22Rv1 (cell line): Measurements from ENCODE around the gene DNAJC8.
A peak's percentile ranks its signal among the peaks of the same experiment; 100 is the strongest.

Experiments used
- H3K27ac ChIP-seq: fragments of 450-650 bp; 2 replicates; pipeline ENCODE4 v1.5.1; 2017
- ZFX ChIP-seq: fragments of 450-650 bp; IDR thresholded peaks from 2 replicates; pipeline ENCODE4 v1.6.1; 2017; ENCODE audit warnings: antibody characterized with exemption, borderline replicate concordance
- TF ChIP-seq, protein P1 (sequence below): fragments of 450-650 bp; IDR thresholded peaks from 2 replicates; pipeline ENCODE4 v1.5.1; 2017; ENCODE audit warnings: mild to moderate bottlenecking

The DNAJC8 gene

DNA sequence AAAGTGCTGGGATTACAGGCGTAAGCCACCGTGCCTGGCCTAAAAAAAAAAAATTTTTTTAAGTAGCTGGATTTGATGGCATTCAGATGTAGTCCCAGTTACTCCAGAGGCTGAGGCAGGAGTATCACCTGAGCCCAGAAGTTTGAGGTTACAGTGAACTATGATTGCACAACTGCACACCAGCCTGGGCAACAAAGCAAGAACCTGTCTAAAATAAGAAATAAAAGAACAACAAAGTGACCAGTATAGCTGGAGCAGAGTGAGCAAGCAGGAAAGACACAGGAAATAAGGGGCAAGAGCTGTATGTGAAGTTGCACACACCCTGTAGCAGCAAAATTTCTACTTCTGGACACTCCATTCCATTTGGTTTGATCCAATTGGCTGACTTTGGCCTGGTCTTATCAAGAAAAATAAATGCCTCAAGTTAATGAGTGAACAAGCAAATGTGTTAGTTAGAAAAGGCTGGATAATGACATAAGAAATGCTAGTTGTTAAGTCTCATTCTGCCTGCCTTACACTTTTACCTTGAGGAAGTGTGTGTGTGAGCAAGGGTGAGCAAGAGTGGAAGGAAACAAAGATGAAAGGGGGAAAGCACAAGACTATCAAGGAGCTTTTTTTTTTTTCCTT, 11.0 kb upstream of the DNAJC8 start:
- TF ChIP-seq ZFX = no peak
- TF ChIP-seq, protein P1, sequence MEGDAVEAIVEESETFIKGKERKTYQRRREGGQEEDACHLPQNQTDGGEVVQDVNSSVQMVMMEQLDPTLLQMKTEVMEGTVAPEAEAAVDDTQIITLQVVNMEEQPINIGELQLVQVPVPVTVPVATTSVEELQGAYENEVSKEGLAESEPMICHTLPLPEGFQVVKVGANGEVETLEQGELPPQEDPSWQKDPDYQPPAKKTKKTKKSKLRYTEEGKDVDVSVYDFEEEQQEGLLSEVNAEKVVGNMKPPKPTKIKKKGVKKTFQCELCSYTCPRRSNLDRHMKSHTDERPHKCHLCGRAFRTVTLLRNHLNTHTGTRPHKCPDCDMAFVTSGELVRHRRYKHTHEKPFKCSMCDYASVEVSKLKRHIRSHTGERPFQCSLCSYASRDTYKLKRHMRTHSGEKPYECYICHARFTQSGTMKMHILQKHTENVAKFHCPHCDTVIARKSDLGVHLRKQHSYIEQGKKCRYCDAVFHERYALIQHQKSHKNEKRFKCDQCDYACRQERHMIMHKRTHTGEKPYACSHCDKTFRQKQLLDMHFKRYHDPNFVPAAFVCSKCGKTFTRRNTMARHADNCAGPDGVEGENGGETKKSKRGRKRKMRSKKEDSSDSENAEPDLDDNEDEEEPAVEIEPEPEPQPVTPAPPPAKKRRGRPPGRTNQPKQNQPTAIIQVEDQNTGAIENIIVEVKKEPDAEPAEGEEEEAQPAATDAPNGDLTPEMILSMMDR = no peak
- H3K27ac ChIP-seq = no peak overlapping the region

DNA sequence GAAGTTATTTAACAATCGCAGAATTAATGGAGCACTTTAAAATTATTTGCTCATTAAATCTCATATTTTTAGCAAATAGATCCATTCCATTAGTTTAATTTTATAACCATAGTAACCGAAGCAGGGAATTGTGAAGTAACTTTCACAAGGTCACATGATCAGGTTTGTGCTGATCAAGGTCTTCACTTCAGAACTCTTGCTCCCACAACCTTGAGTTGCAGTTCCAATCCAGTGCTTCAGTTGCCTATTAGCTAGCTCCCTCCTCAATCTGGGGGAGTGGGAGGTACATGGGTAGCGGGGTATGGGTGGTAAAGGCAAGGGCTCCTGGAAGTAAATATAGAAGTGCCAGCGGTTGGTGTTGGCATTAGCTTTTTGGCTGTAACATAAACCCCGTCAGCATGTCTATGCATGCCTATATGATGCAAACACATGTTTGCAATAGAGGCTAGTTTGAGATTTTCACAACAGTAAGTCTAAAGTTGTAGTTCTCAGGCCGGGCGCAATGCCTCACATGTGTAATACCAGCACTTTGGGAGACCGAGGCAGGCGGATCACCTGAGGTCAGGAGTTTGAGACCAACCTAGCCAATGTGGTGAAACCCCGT, 8.9 kb upstream of the DNAJC8 start:
- no peak overlapping the region for H3K27ac ChIP-seq
- TF ChIP-seq, protein P1 = no peak
- TF ChIP-seq ZFX = no peak

DNA sequence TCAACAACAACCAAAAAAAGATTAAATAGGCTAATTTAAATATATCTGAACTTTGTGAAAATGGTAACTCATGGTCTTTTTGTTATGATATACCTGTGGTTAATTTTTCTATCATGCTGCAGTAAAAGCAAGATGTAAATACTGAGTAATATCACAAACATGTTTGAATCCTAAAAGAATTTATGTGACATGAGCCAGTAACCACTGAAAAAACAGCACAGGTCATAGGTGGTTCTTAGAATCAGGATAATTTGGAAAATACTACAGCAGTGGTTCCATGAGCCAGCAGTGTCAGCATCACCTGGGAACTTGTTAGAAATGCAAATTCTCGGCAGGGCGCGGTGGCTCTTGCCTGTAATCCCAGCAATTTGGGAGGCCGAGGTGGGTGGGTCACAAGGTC, 7.2 kb upstream of the DNAJC8 start:
- TF ChIP-seq ZFX = no peak
- TF ChIP-seq, protein P1 = no peak

DNA sequence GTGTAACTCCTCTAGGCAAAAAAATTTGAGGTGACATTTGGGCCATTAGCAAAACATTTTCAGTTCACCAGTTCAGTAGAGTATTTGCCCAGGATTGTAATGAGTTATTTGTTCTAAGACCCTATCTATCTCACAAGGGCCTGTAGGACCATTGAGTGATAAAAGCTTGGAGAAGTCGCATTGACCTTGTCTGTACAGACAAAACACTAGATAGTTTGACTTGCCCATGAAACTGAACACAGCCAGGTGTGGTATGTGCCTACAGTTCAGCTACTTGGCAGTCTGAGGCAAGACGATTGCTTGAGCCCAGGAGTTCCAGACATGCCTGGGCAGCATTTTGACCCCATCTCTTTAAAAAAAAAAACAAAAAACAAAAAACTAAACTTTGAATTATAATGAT, 6.2 kb upstream of the DNAJC8 start:
- peak overlapping the region; percentile 87; the same call in 1 of the 2 replicates for H3K27ac ChIP-seq

More for the DNA sequence above, 7.2 kb upstream of the DNAJC8 start:
- 0 out of 2 replicates have a peak overlapping the region, but pooled peaks have one; percentile 87 for H3K27ac ChIP-seq

DNA sequence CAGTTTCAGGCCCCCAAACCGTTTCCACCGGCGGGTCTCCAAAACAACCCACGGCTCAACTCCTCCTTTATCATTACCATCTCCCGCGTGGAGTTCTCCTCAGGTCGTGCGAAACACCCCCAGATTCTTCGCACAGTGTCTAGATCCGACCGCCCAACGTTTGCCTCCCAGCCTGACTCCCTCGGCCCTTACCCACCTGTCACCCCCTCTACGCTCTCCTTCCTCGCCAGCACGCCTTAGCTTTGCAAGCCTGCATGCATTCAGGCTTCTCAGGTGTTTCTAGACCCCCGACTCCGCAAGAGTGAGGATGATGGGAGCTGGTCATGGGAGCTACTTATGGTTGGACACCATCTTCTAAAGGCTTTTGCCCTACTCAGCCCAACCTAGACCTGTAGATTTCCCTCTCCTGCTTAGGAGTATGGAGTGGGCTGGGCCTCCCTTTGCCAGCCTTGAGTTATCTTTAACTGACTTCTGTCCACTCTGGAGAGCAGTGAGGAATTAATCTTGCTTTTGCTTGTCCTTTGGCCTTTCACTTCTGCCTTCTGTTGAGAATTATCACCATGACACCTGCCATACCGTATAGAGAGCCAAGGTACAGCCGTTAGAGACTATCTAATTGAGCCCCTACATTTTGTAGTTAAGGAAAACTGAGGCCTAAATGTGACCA, 4.0 kb upstream of the DNAJC8 start:
- TF ChIP-seq, protein P1 = no peak
- no peak for TF ChIP-seq ZFX
- peak overlapping the region; percentile 87 for H3K27ac ChIP-seq

More for the DNA sequence above, 6.2 kb upstream of the DNAJC8 start:
- TF ChIP-seq, protein P1 = no peak
- no peak for TF ChIP-seq ZFX

DNA sequence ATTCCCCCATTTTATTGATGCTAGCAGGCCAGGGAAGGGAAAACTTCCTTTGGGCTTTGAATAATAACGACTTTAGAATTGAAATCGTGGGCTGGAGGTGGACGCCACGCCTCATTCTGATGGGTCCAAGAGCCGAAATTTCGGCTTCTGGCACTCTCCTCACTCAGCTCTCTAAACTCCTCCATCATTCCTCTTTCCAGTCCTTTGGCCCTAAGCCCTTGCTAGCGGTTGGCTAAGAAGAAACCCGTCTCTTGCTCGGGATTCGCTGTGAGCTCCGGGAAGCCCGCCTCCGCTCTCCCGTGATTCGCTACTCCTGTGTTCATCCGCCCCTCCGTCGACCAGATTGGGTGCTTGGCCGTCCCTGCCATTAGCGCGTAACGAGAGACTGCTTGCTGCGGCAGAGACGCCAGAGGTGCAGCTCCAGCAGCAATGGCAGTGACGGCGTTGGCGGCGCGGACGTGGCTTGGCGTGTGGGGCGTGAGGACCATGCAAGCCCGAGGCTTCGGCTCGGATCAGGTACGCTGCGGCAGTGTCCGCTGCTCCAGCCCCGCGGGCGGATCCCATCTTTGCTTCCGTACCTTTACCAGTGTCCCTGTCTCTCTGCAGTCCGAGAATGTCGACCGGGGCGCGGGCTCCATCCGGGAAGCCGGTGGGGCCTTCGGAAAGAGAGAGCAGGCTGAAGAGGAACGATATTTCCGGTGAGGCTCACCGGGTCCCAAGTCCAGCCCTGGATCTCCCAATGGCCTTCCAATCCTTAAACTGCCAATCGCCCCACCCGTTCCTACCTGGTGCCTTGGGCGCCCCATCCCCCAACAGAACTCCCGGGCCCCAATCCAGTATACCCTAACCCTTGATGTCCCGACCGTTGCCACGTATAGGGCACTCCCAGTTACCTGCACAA, 3.2 kb upstream of the DNAJC8 start, which contains the start of gene ATP5IF1:
TSS of gene ATP5IF1 (plus strand) at position 370 of the 901 bp plus-strand sequence. CDS start at position 430, 60 bp downstream.
- peak within 1 kb of the TSS; percentile 87 for H3K27ac ChIP-seq
- TF ChIP-seq, protein P1 = no peak
- TF ChIP-seq ZFX = no peak
